Colonic mucosa (tissue), 4 donors: ENCODE measurements around the gene TTC7B. TPM values are rescaled to one million over a fixed set of nuclear protein-coding genes. Genes with fewer than 3 reads are reported as not detected.

Experiments used
- DNase-seq: peaks from one replicate; pipeline ENCODE4 v3.0.0-alpha.2; 2020
- H3K27ac ChIP-seq: fragments of 200-600 bp; one replicate; pipeline ENCODE4 v1.8.0; 2021
- H3K27me3 ChIP-seq: fragments of 200-600 bp; one replicate; pipeline ENCODE4 v1.8.0; 2021
- H3K36me3 ChIP-seq: fragments of 200-600 bp; one replicate; pipeline ENCODE4 v1.8.0; 2021
- H3K4me1 ChIP-seq: fragments of 200-600 bp; one replicate; pipeline ENCODE4 v1.8.0; 2021; ENCODE audit warnings: mild to moderate bottlenecking
- H3K4me3 ChIP-seq: fragments of 200-600 bp; one replicate; pipeline ENCODE4 v1.8.0; 2021
- H3K9ac ChIP-seq, 2 donors: one replicate each; pipeline ENCODE4 v1.7.0; 2013; ENCODE audit warnings: control low read depth in 2 of 2, low read depth in 2 of 2, low read length in 2 of 2
- H3K9me3 ChIP-seq: fragments of 200-600 bp; one replicate; pipeline ENCODE4 v1.8.0; 2021
- CTCF ChIP-seq: fragments of 200-600 bp; IDR thresholded peaks from one replicate; pipeline ENCODE4 v1.8.0; 2022; ENCODE audit warnings: antibody characterized with exemption, mild to moderate bottlenecking
- intact Hi-C: fragments of 100-400 bp; cut with DNase I; formaldehyde crosslinking; loops from one replicate; pipeline ENCODE4 v1.14.1; 2022
- total RNA-seq, 2 donors: library from RNA; stranded (reverse); fragmentation: NEBNext Ultra II Directional in 1 of 2; extraction: Animal tissue kit (Norgen Biotek cat#: 25700) in 1 of 2; gene quantifications; one replicate each; pipeline ENCODE4 v1.2.1, GENCODE V29; 2021
- donor health status: healthy.
- donor health status: DM: no; HTN: no; CAD: no.
- donor health status: DM: no; HTN: no; CAD: no.

Gene TTC7B
- total RNA-seq, 2 donors from 2014 or later: 3.3 to 11.8 TPM

- Histone ChIP-seq H3K4me1 (no peaks in the 10 kb centered on the region), H3K27me3 (no peaks in the 10 kb centered on the region), H3K4me3 (no peak overlapping the region), H3K36me3 (no peaks in the 10 kb centered on the region), H3K9me3 (no peaks in the 10 kb centered on the region), H3K9ac (no peak overlapping the region), H3K27ac (no peak overlapping the region)
- TF ChIP-seq CTCF: no peak
- intact Hi-C loops: no loop called here
- no peak for DNase-seq
Measured at GRCh38 chr14:90644882-90645281, 171.3 kb downstream of the TTC7B start.

- H3K4me3 ChIP-seq: no peak overlapping the region
- DNase-seq: no peak
- H3K27ac ChIP-seq: no peak overlapping the region
- TF ChIP-seq CTCF: no peak
- no peaks in the 10 kb centered on the region for H3K9me3 ChIP-seq
- H3K9ac ChIP-seq: no peak overlapping the region
- H3K27me3 ChIP-seq: no peaks in the 10 kb centered on the region
- H3K36me3 ChIP-seq: no peaks in the 10 kb centered on the region
- H3K4me1 ChIP-seq: no peaks in the 10 kb centered on the region
- intact Hi-C loops: no loop called here
Measured at GRCh38 chr14:90643982-90644670, 172.1 kb downstream of the TTC7B start.

- Histone ChIP-seq H3K27ac (no peak overlapping the region), H3K4me1 (no peaks in the 10 kb centered on the region), H3K4me3 (no peak overlapping the region), H3K9ac (no peak overlapping the region), H3K36me3 (no peaks in the 10 kb centered on the region), H3K27me3 (no peaks in the 10 kb centered on the region), H3K9me3 (no peaks in the 10 kb centered on the region)
- no peak for DNase-seq
- intact Hi-C loops: no loop called here
- TF ChIP-seq CTCF: no peak
Measured at GRCh38 chr14:90642244-90642717, 173.9 kb downstream of the TTC7B start.

- intact Hi-C loops: no loop called here
Measured at GRCh38 chr14:90641615-90642243, 174.5 kb downstream of the TTC7B start.

GRCh38 chr14:90641168-90641567, 175.1 kb downstream of the TTC7B start:
- no peak for DNase-seq
- TF ChIP-seq CTCF: no peak
- intact Hi-C loops: no loop called here
- no peaks in the 10 kb centered on the region for H3K9me3 ChIP-seq
- no peaks in the 10 kb centered on the region for H3K4me1 ChIP-seq
- no peak overlapping the region for H3K4me3 ChIP-seq
- H3K36me3 ChIP-seq: no peaks in the 10 kb centered on the region
- H3K27ac ChIP-seq: no peak overlapping the region
- no peaks in the 10 kb centered on the region for H3K27me3 ChIP-seq
- no peak overlapping the region for H3K9ac ChIP-seq

More at GRCh38 chr14:90641615-90642243, 174.5 kb downstream of the TTC7B start:
- no peak for TF ChIP-seq CTCF
- H3K27me3 ChIP-seq: no peaks in the 10 kb centered on the region
- no peak overlapping the region for H3K9ac ChIP-seq
- no peaks in the 10 kb centered on the region for H3K9me3 ChIP-seq
- DNase-seq: no peak
- no peak overlapping the region for H3K4me3 ChIP-seq
- H3K4me1 ChIP-seq: no peaks in the 10 kb centered on the region
- H3K27ac ChIP-seq: no peak overlapping the region
- H3K36me3 ChIP-seq: no peaks in the 10 kb centered on the region
